ENCODE measurements around the gene CAPN11. TPM values are rescaled to one million over a fixed set of nuclear protein-coding genes. Genes with fewer than 3 reads are reported as not detected.

The CAPN11 gene
- total and polyA plus RNA-seq, 2 of the 4 experiments (the other 2 are of a cell fraction) = not detected

GRCh38 chr6:44111434-44112417 lies 46.9 kb upstream of the CAPN11 start:
- H4K20me1 ChIP-seq (ENCODE audit: insufficient read depth, low read length) = peaks cover 33% of the 10 kb centered on the region
- dilution Hi-C loops (cut with HindIII; ENCODE audit: low sequenced_read_pairs, unreplicated experiment) (no loop called here), in situ Hi-C loops (cut with MboI; ENCODE audit: low sequenced_read_pairs) (no loop called here), intact Hi-C loops (cut with micrococcal nuclease) (no loop called here)
- no peaks in the 10 kb centered on the region for H3K9me3 ChIP-seq (ENCODE audit: control insufficient read depth, insufficient read depth, low read length)
- no peak overlapping the region for H4K91ac ChIP-seq (ENCODE audit: insufficient read depth, low read depth, low read length)
- H3K9ac ChIP-seq (ENCODE audit: low read depth, low read length) = no peak overlapping the region
- no peak overlapping the region for H2BK20ac ChIP-seq (ENCODE audit: low read depth, low read length)
- H3K9me1 ChIP-seq (ENCODE audit: insufficient read depth, low read length) = peaks cover 30% of the 10 kb centered on the region
- H3K36me3 ChIP-seq (ENCODE audit: control insufficient read depth, insufficient read depth, low read length) = peaks cover 47% of the 10 kb centered on the region
- H2BK120ac ChIP-seq (ENCODE audit: low read depth, low read length) = no peak overlapping the region
- no peak overlapping the region for H3K4me3 ChIP-seq (ENCODE audit: insufficient read depth, low read depth, low read length)
- no peak overlapping the region for H2AK5ac ChIP-seq (ENCODE audit: low read depth, low read length)
- H3K18ac ChIP-seq (ENCODE audit: low read depth, low read length) = no peak overlapping the region
- H3K27me3 ChIP-seq (ENCODE audit: control insufficient read depth, insufficient read depth, low read length) = no peaks in the 10 kb centered on the region
- ChIA-PET POLR2A (ENCODE audit: unreplicated experiment) (no interaction called here), CTCF (interaction anchor here (0.6 kb wide), 1 partner anchor 17 kb away, joined by 3 read pairs; no protein-coding TSS in a partner anchor)
- no peak overlapping the region for H4K8ac ChIP-seq (ENCODE audit: low read depth in 2 of 2, low read length in 2 of 2)
- H2BK15ac ChIP-seq (ENCODE audit: low read depth, low read length) = no peak overlapping the region
- H3K4me1 ChIP-seq (ENCODE audit: control insufficient read depth, insufficient read depth, low read length) = peaks cover 16% of the 10 kb centered on the region
- no peak overlapping the region for H4K5ac ChIP-seq (ENCODE audit: low read depth, low read length)
- no peak overlapping the region for H3K27ac ChIP-seq (ENCODE audit: insufficient read depth, low read length)
- no peak for DNase-seq
- H2AFZ ChIP-seq (replicated peaks; ENCODE audit: low read length, poor library complexity) = no peak overlapping the region
- no peak overlapping the region for H3K14ac ChIP-seq (replicated peaks; ENCODE audit: low read depth, low read length)
- no peak overlapping the region for H2AK9ac ChIP-seq (replicated peaks; ENCODE audit: low read depth, low read length, poor library complexity)
- 95% methylated on average over 3 of the region's 6 CpGs; no CpG with 5 or more reads in 1 of the 2 experiments for WGBS, 2 experiments (ENCODE audit: extremely low coverage in 2 of 2, insufficient read length in 1 of 2)
- H3K56ac ChIP-seq (ENCODE audit: extremely low read depth, insufficient read depth, low read length) = no peak overlapping the region
- no peak overlapping the region for H3K4me2 ChIP-seq (ENCODE audit: low read depth, low read length)
- no peak overlapping the region for H2BK5ac ChIP-seq (ENCODE audit: low read depth, low read length, poor library complexity, severe bottlenecking)
- H3K23ac ChIP-seq (ENCODE audit: low read depth, low read length) = no peak overlapping the region
- peaks cover 37 to 69% of the 10 kb centered on the region in 2 experiments for H3K79me1 ChIP-seq (ENCODE audit: low read depth in 1 of 2, low read length in 2 of 2)
- ATAC-seq (ENCODE audit: low read depth) = no peak
- BruUV-seq (replicated peaks) = no TSS peak
- no peak overlapping the region for H3K4ac ChIP-seq (ENCODE audit: low read depth, low read length)
- no peak for TF ChIP-seq BHLHE40 (IDR thresholded peaks at IDR 0.05; ENCODE audit: low read depth, low read length)
- TF ChIP-seq NFE2L2 (IDR thresholded peaks at IDR 0.05; ENCODE audit: low read depth, low read length) = no peak
- no peak for TF ChIP-seq USF2 (IDR thresholded peaks at IDR 0.05; ENCODE audit: low read depth, low read length)
- TF ChIP-seq RCOR1 (IDR thresholded peaks at IDR 0.05; ENCODE audit: insufficient replicate concordance, low read length) = no peak
- TF ChIP-seq MXI1 (IDR thresholded peaks at IDR 0.05; ENCODE audit: borderline replicate concordance, low read depth, low read length) = no peak
- no peak for TF ChIP-seq RAD21 (IDR thresholded peaks at IDR 0.05; ENCODE audit: low read length)
- TF ChIP-seq RFX5 (IDR thresholded peaks at IDR 0.05; ENCODE audit: low read depth, low read length) = no peak
- no peak for TF ChIP-seq MAFK (IDR thresholded peaks at IDR 0.05; ENCODE audit: low read depth, low read length)
- no peak for TF ChIP-seq MAZ (IDR thresholded peaks at IDR 0.05; ENCODE audit: borderline replicate concordance, low read depth, low read length)
- no peak for TF ChIP-seq CTCF (conservative IDR thresholded peaks at IDR 0.05; ENCODE audit: low read depth, low read length)
- no peak for TF ChIP-seq POLR2A (IDR thresholded peaks at IDR 0.05; ENCODE audit: low read depth, low read length)
- TF ChIP-seq SMC3 (IDR thresholded peaks at IDR 0.05; ENCODE audit: low read depth, low read length) = no peak
- TF ChIP-seq ELK1 (IDR thresholded peaks at IDR 0.05; ENCODE audit: borderline replicate concordance, low read depth, low read length) = no peak
- no peak for TF ChIP-seq CHD1 (IDR thresholded peaks at IDR 0.05; ENCODE audit: low read depth, low read length)
